Stimulated activated CD4-positive, alpha-beta T cell treated with anti-CD3 and anti-CD28 coated beads, Interleukin-2, amount 100 ng/mL, for 48 hours (primary cell): Measurements from ENCODE around the gene ELSPBP1.
"Not testable (repeated sequence)": the region's sequence is repeated elsewhere in the genome, so short reads cannot be mapped to it uniquely, and the experiment has no call there.

Experiments used
- DNase-seq, 2 donors: peaks; one replicate each; pipeline ENCODE4 v3.0.0-alpha.2; 2020

ELSPBP1 gene

GRCh38 chr19:47994209-47994802 lies at the start of gene ELSPBP1:
ELSPBP1 (plus strand) TSS chr19:47994632; CDS start chr19:48008668, 14,036 bp downstream.
- DNase-seq = no peak

DNA sequence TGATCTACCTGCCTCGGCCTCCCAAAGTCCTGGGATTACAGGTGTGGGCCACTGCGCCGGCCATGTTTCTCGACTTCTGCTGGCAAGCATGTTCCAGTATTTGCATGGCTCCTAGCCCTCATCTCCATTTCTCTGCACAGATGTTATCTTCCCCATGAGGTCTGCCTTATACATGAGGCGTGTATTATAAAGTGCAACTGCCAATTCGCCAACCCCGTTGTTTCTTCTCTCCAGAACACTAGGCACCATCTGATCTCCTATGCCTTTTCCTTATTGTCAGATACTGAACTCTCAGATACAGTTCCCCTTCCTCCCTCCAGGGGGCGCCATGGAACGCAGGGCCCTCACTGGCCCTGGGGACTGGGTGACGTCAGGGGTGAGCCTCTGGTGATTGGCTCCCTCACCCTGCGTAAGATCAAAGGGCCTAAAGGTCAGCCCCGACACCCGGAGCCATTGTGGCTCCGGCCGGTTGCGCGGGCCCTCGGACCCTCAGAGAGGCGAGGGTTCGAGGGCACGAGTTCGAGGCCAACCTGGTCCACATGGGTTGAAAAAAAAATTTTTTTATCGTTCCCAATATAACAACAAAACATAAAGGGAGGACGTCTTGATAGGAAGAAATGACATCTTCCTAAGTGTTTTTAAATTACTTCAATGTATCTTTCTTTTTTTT lies 44.4 kb upstream of the ELSPBP1 start:
- not testable (repeated sequence) for DNase-seq

DNA sequence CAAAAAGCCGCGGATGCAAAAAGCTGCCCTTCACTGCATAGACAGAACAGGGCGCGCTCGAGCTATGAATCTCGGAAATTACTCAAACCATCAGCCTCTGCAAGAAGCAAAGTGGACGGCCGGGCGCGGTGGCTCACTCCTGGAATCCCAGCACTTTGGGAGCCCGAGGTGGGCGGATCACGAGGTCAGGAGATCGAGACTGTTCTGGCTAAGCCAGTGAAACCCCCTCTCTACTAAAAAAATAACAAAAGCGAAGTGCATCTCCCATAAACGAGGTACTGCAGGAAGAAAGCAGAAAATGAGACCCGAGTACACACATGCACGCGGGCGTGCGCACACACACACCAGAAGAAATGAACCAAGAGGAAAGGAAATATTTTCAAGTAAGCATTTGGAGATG lies 42.3 kb upstream of the ELSPBP1 start:
- DNase-seq = not testable (repeated sequence)

DNA sequence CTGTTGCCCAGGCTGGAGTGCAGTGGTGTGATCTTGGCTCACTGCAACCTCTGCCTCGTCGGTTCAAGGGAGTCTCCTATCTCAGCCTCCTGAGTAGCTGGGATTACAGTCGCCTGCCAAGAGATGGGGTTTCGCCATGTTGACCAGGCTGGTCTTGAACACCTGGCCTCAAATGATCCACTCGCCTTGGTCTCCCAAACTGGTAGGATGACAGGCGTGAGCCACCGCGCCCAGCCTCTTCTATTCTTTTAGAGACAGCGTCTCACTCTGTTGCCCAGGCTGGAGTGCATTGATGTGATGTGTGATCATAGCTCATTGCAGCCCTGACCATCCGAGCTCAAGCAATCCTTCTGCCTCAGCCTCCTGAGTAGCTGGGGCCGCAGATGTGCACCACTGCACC lies 38.5 kb upstream of the ELSPBP1 start:
- DNase-seq = not testable (repeated sequence)

GRCh38 chr19:47973529-47973928 lies 20.9 kb upstream of the ELSPBP1 start:
- DNase-seq = no peak

GRCh38 chr19:47991191-47991808 lies 3.1 kb upstream of the ELSPBP1 start:
- DNase-seq = no peak

- DNase-seq = no peak
Measured at GRCh38 chr19:47992070-47992469, 2.4 kb upstream of the ELSPBP1 start, which contains the start of gene BSPH1. BSPH1 (minus strand) TSS chr19:47992170; CDS start chr19:47992081, 89 bp downstream.

GRCh38 chr19:47996230-47996727 lies 1.8 kb downstream of the ELSPBP1 start:
- DNase-seq = no peak

DNA sequence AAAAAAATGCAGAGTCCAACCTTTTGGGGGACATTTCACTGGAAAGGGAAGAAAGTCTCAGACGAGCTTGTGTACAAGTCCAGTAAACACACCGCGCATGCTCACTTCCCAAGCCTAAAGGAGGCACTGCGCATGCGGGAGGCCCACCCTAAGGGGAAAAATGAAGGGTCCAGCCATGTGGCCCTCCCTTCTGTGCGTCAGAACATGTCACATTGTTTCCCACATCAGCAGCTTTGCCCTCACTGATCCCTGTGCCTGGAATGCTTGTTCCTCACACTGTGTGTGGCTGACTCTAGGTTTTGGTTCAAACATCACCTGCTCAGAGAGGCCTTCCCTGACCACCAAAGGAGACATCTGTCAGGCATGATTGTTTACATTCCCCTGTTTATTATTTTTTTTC lies 4.4 kb downstream of the ELSPBP1 start:
- no peak for DNase-seq

DNA sequence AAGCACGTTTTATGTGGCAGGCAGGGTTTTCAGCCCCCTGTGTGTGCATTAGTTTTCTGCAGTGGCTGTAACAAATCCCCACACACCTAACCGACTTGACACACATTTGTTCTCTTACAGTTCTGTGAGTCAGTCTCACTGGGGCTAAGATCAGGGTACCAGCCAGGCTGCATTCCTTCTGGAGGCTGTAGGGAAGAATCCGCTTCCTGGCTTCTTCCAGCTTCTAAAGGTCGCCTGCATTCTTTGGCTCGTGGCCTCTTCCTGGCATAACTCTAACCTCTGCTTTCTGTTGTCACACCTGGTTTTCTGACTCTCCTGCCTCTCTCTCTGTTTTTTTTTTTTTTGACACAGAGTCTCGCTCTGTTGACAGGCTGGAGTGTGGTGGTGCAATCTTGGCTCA lies 6.4 kb downstream of the ELSPBP1 start:
- DNase-seq = no peak

DNA sequence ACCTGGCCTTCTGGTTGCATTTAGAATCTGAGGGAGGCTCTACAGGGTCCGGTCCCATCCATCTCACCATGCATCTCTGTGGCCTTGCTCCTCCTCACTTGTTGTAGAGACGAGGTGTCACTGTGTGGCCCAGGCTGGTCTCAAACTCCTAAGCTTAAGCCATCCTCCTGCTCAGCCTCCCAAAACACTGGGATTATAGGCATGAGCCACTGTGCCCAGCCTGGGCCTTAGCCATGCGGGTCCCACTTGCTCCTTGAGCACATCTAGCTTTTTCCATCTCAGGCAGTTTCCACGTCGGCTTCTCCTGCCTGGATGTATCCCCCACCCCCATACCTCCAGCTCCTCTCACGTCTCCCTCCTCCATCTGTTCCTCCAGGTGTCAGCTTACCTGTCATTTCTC lies 9.8 kb downstream of the ELSPBP1 start:
- DNase-seq = no peak

- DNase-seq = peak; percentile 13
Measured at GRCh38 chr19:48006762-48007161, 12.3 kb downstream of the ELSPBP1 start.

DNA sequence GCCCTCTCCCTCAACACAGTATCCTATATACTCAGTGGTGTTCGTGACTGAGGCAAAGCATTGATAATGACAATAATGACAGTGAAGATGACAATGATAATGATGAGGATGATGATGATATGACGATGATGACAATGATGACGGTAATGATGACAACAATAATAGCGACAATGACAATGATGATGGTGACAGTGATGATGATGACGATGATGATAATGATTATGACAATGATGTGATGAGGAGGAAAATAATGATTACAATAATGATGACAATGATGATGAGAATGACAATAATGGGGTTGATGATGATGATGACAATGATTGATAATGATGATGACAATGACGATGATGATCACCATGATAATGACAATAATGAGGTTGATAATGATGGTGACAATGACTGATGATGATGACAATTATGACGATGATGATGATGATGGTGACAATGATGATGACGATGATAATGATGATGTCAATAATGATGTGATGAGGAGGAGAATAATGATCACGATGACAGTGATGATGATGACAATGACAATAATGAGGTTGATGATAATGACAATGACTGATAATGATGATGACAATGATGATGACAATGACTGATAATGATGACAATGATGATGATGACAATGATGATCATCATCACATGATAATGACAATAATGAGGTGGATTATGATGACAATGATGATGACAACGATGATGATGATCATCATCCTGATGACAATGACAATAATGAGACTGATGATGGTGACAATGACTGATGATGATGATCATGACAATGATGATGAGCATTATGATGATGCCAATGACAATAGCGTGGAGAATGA lies 16.7 kb downstream of the ELSPBP1 start:
- DNase-seq = no peak

DNA sequence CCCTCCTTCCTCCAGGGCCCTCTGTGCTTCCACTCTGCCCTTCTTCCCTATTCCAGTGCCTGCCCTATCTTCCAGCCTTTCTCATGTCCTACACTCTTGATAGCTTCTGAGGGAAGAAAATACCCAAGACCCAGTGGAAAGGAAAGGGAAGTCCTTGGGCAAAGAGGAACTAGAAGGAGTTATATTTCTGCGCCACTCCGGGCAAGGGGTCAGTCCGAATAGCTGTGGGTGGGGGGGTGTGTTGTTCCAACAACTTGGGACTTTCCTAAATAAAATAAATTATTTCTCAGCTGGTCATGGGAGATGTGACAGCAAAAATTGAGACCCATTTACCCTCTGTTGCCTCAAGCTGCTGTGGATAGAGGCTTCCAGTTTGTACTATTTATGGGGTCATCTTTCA lies 26.3 kb downstream of the ELSPBP1 start:
- DNase-seq = no peak

GRCh38 chr19:48023011-48023410 lies 28.6 kb downstream of the ELSPBP1 start:
- no peak for DNase-seq

DNA sequence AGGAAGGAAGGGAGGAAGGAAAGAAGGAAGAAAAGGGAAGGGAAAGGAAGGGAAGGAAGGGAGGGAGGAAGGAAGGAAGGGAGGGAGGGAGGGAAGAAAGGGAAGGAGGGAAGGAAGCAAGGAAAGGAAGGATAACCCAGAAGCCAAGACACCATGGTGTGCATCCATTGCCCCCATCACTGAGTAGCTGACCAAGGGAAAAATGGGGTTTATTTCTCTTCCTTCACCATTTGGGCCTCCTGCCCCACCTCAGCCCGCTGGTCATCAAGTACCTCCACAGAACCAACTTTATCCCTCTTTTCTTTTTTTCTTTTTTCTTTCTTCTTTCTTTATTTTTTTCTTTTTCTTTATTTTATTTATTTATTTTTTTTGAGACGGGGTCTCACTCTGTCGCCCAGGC lies 29.1 kb downstream of the ELSPBP1 start:
- DNase-seq = no peak

DNA sequence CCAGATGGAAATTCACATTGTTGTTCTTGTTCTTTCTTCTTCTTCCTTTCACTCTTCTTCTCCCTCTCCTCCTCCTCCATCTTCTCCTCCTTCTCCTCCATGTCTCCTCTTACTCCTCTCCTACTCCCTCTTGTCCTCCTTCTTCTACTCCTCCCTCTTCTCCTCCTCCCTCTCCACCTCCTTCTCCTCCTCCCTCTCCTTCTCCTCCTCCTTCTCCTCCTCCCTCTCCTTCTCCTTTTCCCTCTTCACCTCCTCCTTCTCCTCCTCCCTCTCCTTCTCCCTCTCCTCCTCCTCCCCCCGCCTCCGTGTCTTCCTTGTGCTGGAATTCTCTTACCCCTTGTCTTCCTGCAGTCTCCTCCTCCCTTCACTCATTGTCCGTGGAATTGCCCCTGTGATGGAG lies 31.0 kb downstream of the ELSPBP1 start:
- DNase-seq = no peak

- no peak for DNase-seq
Measured at GRCh38 chr19:48029431-48029830, 35.0 kb downstream of the ELSPBP1 start.

- no peak for DNase-seq
Measured at GRCh38 chr19:48030073-48030472, 35.6 kb downstream of the ELSPBP1 start.

GRCh38 chr19:48033604-48034003 lies 39.2 kb downstream of the ELSPBP1 start:
- no peak for DNase-seq

DNA sequence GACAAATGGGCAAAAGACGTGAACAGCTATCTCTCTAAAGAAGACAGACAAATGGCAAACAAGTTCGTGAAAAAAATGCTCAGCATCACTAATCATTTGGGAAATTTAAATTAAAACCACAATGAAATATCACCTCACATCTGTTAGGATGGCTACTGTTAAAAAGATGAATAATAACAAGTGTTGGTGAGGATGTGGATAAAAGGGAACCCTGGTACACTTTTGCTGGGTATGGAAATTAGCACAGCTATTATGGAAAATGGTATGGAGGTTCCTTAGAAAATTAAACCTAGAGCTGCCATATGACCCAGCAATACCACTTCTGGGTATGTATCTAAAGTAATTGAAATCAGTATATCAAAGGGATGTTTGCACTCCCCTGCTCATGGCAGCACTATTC lies 42.3 kb downstream of the ELSPBP1 start:
- DNase-seq = no peak

DNA sequence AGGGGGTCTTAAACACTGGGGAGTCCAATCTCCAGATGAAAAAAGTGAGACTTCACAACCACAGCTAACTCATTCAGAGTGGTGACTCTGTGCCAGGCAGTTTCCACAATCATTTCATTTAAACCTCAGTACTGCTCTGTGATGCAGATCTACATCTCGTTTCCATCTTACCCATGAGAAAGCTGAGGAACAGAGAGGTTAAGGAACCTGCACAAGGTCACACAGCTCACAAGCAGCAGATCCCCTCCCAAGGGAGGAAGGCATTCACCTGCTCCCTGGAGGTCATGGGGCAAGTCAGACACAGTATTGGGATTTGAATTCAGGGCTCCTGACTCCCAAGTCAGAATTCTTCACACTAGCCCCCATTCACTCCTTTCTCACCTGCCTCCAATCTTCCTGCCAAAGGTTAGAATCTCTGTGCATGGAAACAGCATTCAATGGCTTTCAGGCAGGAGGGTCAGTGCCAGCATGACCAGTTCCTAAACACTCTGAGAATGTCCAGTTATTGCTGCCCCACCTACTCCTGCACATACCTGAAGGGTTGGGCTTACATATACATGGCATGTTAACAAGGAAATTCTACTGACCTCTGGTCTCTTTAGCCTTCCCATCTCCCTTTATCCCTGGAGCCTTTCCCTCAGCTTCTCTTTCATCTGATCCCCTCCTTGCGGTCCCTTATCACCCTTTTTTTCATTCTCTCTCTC lies 47.6 kb downstream of the ELSPBP1 start:
- no peak for DNase-seq
